ENCODE measurements around the gene GZMM. TPM values are rescaled to one million over a fixed set of nuclear protein-coding genes. Genes with fewer than 3 reads are reported as not detected.

GZMM gene
- polyA plus RNA-seq, 1 of the 3 experiments (the other 2 are of a cell fraction) = not detected

GRCh38 chr19:580274-580835 is 36.5 kb downstream of the GZMM start (continued):
- TF ChIP-seq SIN3A (IDR thresholded peaks at IDR 0.05; ENCODE audit: borderline replicate concordance, low read depth, low read length) (no peak), EZH2phosphoT487 (IDR thresholded peaks at IDR 0.05; ENCODE audit: borderline replicate concordance, low read depth) (no peak)

- WGBS (ENCODE audit: low lambda C conversion rate) = 100% methylated on average over 2 of the region's 40 CpGs
- ChIA-PET POLR2A (no interaction called here), CTCF (interaction anchor here (1.3 to 1.5 kb wide), 2 partner anchors 47 to 153 kb away, joined by 3 read pairs; no protein-coding TSS in a partner anchor)
Observed at GRCh38 chr19:581399-582111, 37.7 kb downstream of the GZMM start.

GRCh38 chr19:582497-583197 is 38.8 kb downstream of the GZMM start:
- Histone ChIP-seq H3K36me3 (replicated peaks in 1 of 2; ENCODE audit: control insufficient read depth in 1 of 2, insufficient read depth in 2 of 2, low read length in 1 of 2) (peaks cover 0 to 38% of the 10 kb centered on the region in 2 experiments), H3K4me1 (ENCODE audit: control insufficient read depth in 1 of 2, insufficient read depth in 2 of 2, low read depth in 1 of 2, low read length in 1 of 2) (no peaks in the 10 kb centered on the region; a peak in 1 of 4 replicates), H2AFZ (ENCODE audit: low read depth) (no peak overlapping the region), H3K79me2 (ENCODE audit: insufficient read depth) (peaks cover 29% of the 10 kb centered on the region), H3K27ac (ENCODE audit: low read depth in 2 of 2, low read length in 1 of 2) (no peak overlapping the region), H3K4me2 (no peak overlapping the region), H3K9ac (no peak overlapping the region), H3K4me3 (ENCODE audit: low read depth in 2 of 2, low read length in 1 of 2) (no peak overlapping the region; a peak in 1 of 4 replicates), H3K27me3 (ENCODE audit: insufficient read depth) (no peaks in the 10 kb centered on the region), H3F3A (replicated peaks; ENCODE audit: insufficient read depth) (peaks cover 20% of the 10 kb centered on the region), H3K9me2 (no peaks in the 10 kb centered on the region), H3K9me3 (no peaks in the 10 kb centered on the region), H4K20me1 (ENCODE audit: insufficient read depth) (peaks cover 63% of the 10 kb centered on the region)
- CTCF ChIA-PET = interaction anchor here (1.3 to 1.5 kb wide), 2 partner anchors 46 to 151 kb away, joined by 3 read pairs; no protein-coding TSS in a partner anchor
- 83% methylated on average over 25 of the region's 31 CpGs for WGBS (ENCODE audit: low lambda C conversion rate)
- POLR2A ChIA-PET = no interaction called here
- DNase-seq = no peak
- TF ChIP-seq EP300 (IDR thresholded peaks at IDR 0.05; ENCODE audit: borderline replicate concordance in 1 of 2, low read depth in 1 of 2, low read length in 1 of 2) (no peak), REST (IDR thresholded peaks at IDR 0.05; ENCODE audit: low read depth, low read length) (no peak), CHD2 (IDR thresholded peaks at IDR 0.05; ENCODE audit: low read length, partially characterized antibody) (no peak)

More at GRCh38 chr19:581399-582111, 37.7 kb downstream of the GZMM start:
- Histone ChIP-seq H3K79me2 (ENCODE audit: insufficient read depth) (peaks cover 40% of the 10 kb centered on the region), H4K20me1 (ENCODE audit: insufficient read depth) (peaks cover 71% of the 10 kb centered on the region), H3K4me3 (ENCODE audit: low read depth in 2 of 2, low read length in 1 of 2) (no peak overlapping the region), H3K9ac (no peak overlapping the region), H3K36me3 (replicated peaks in 1 of 2; ENCODE audit: control insufficient read depth in 1 of 2, insufficient read depth in 2 of 2, low read length in 1 of 2) (peaks cover 0 to 38% of the 10 kb centered on the region in 2 experiments), H3K27me3 (ENCODE audit: insufficient read depth) (no peaks in the 10 kb centered on the region), H3K9me2 (no peaks in the 10 kb centered on the region), H2AFZ (ENCODE audit: low read depth) (no peak overlapping the region), H3K9me3 (no peaks in the 10 kb centered on the region), H3K4me1 (ENCODE audit: control insufficient read depth in 1 of 2, insufficient read depth in 2 of 2, low read depth in 1 of 2, low read length in 1 of 2) (peaks cover 0 to 4% of the 10 kb centered on the region in 2 experiments; a peak in 3 of 4 replicates), H3K4me2 (no peak overlapping the region), H3K27ac (ENCODE audit: low read depth in 2 of 2, low read length in 1 of 2) (no peak overlapping the region), H3F3A (replicated peaks; ENCODE audit: insufficient read depth) (peaks cover 15% of the 10 kb centered on the region)
- no peak for DNase-seq
- TF ChIP-seq USF2 (IDR thresholded peaks at IDR 0.05; ENCODE audit: borderline replicate concordance, low read depth, low read length) (no peak), TEAD4 (IDR thresholded peaks at IDR 0.05; ENCODE audit: borderline replicate concordance, insufficient read depth) (no peak), SIN3A (IDR thresholded peaks at IDR 0.05; ENCODE audit: borderline replicate concordance, low read depth, low read length) (no peak)
